AG04449 (cell line): ENCODE data around the gene SZT2.

Experiments
- CTCF ChIA-PET: fragments of 350-600 bp; formaldehyde crosslinking; extraction: SDS; loops from one replicate; lab custom pipeline; 2021; ENCODE audit warnings: antibody characterized with exemption; lab: Yijun Ruan, JAX
- POLR2A ChIA-PET: fragments of 400-600, 350-600 bp; formaldehyde crosslinking; extraction: SDS; loops from one replicate; lab custom pipeline; 2020; ENCODE audit warnings: antibody characterized with exemption, inconsistent platforms; lab: Yijun Ruan, JAX
- DNase-seq: peaks from one replicate; pipeline ENCODE4 v3.0.0-alpha.2; 2010; ENCODE audit warnings: low read depth, low spot score
- H3K4me3 ChIP-seq: 2 replicates; pipeline ENCODE4 v1.5.1; 2011; ENCODE audit warnings: low read depth, mild to moderate bottlenecking, control low read depth, low read length
- CTCF ChIP-seq: IDR thresholded peaks from one replicate; pipeline ENCODE4 v1.5.1; 2011; ENCODE audit warnings: mild to moderate bottlenecking, moderate library complexity, low read length, control low read depth, inconsistent platforms; ENCODE audit not compliant: insufficient read depth; ENCODE audit errors: missing control alignments

The SZT2 gene

DNA sequence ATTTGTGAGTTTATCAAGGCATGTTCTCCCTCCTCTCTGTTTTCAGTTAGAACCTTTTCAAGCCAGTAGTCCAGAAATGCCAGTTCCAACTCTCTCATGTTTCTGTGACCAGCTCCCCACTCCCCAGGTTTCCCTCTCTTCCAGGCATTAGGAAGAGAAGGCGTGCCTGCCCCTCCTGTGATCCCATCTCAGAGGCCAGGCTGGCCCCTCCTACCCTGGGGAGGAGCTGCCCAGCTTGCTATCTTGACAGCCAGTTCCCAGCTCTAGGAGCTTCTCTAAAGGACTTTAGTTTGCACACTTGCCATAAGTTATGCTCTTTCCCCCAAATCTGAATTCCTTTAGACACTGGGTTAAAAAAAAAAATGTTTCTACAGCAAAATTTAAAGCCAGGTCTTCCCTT is 55.1 kb downstream of the SZT2 start:
- H3K4me3 ChIP-seq, result no peak overlapping the region
- CTCF ChIA-PET, result interaction anchor here (0.9 kb wide), 1 partner anchor 10 kb away, joined by 3 read pairs; no protein-coding TSS in a partner anchor

GRCh38 chr1:43445606-43446387 is 56.1 kb downstream of the SZT2 start:
- no peak overlapping the region for H3K4me3 ChIP-seq
- ChIA-PET CTCF (interaction anchor here (1.5 kb wide), 1 partner anchor 219 kb away, joined by 5 read pairs; no protein-coding TSS in a partner anchor), POLR2A (interaction anchor here (0.6 kb wide), 1 partner anchor 61 kb away, joined by 3 read pairs; no protein-coding TSS in a partner anchor)
- TF ChIP-seq CTCF, result no peak
- no peak for DNase-seq

More for the DNA sequence above, 55.1 kb downstream of the SZT2 start:
- POLR2A ChIA-PET, result interaction anchor here (0.6 to 1.2 kb wide), 3 partner anchors 8 to 60 kb away, joined by 3 to 5 read pairs (median 3); partner anchors contain the start of gene HYI
- DNase-seq, result no peak
- TF ChIP-seq CTCF, result no peak

- ChIA-PET POLR2A (no interaction called here), CTCF (interaction anchor here (1.5 kb wide), 1 partner anchor 219 kb away, joined by 5 read pairs; no protein-coding TSS in a partner anchor)
- no peak overlapping the region for H3K4me3 ChIP-seq
- no peak for TF ChIP-seq CTCF
- no peak for DNase-seq
Measured at GRCh38 chr1:43446388-43446740, 56.7 kb downstream of the SZT2 start.

GRCh38 chr1:43446881-43447835 is 57.5 kb downstream of the SZT2 start:
- TF ChIP-seq CTCF, result no peak
- ChIA-PET POLR2A (no interaction called here), CTCF (interaction anchor here (1.5 to 1.7 kb wide), 2 partner anchors 220 kb away, joined by 5 to 6 read pairs; no protein-coding TSS in a partner anchor)
- no peak for DNase-seq
- no peak overlapping the region for H3K4me3 ChIP-seq

GRCh38 chr1:43447891-43448708 is 58.4 kb downstream of the SZT2 start:
- TF ChIP-seq CTCF, result no peak
- ChIA-PET CTCF (interaction anchor here (1.7 kb wide), 1 partner anchor 221 kb away, joined by 6 read pairs; no protein-coding TSS in a partner anchor), POLR2A (interaction anchor here (0.7 kb wide), 1 partner anchor 10 kb away, joined by 3 read pairs; no protein-coding TSS in a partner anchor)
- no peak for DNase-seq
- H3K4me3 ChIP-seq, result no peak overlapping the region
